GM23338 (cell line): ENCODE results near the gene ERFE. TPM values are rescaled to one million over a fixed set of nuclear protein-coding genes. Genes with fewer than 3 reads are reported as not detected.

ENCODE experiments used
- ATAC-seq: fragments of 200-7000 bp; cut with Tn5 transposase; 3 replicates; pipeline ENCODE4 v1.9.1; 2020
- DNase-seq: peaks from one replicate; pipeline ENCODE4 v3.0.0-alpha.2; 2015; ENCODE audit warnings: low spot score
- H2AFZ ChIP-seq: fragments of 200-600 bp; sonication (generic); 2 replicates; pipeline ENCODE4 v1.8.0; 2016; ENCODE audit warnings: antibody characterized with exemption, mild to moderate bottlenecking, moderate library complexity
- H3F3A ChIP-seq: fragments of 200-600 bp; sonication (generic); replicated peaks from 2 replicates; pipeline ENCODE4 v1.8.0; 2017; ENCODE audit warnings: antibody characterized with exemption, mixed run types, low read depth
- H3K27ac ChIP-seq: fragments of 200-600 bp; sonication (generic); 2 replicates; pipeline ENCODE4 v1.6.1; 2016; ENCODE audit warnings: low read depth
- H3K27me3 ChIP-seq: fragments of 200-600 bp; sonication (generic); 2 replicates; pipeline ENCODE4 v1.8.0; 2016; ENCODE audit warnings: mild to moderate bottlenecking, mixed run types, moderate library complexity; ENCODE audit not compliant: insufficient read depth
- H3K36me3 ChIP-seq: fragments of 200-600 bp; sonication (generic); 2 replicates; pipeline ENCODE4 v1.8.0; 2016; ENCODE audit warnings: mild to moderate bottlenecking; ENCODE audit not compliant: insufficient read depth
- H3K4me1 ChIP-seq: fragments of 200-600 bp; sonication (generic); 2 replicates; pipeline ENCODE4 v1.8.0; 2016; ENCODE audit warnings: mild to moderate bottlenecking, moderate library complexity; ENCODE audit not compliant: insufficient read depth
- H3K4me2 ChIP-seq: fragments of 200-600 bp; sonication (generic); 2 replicates; pipeline ENCODE4 v1.7.1; 2017; ENCODE audit warnings: mixed run types
- H3K4me3 ChIP-seq: fragments of 200-600 bp; sonication (generic); 2 replicates; pipeline ENCODE4 v1.6.1; 2016; ENCODE audit warnings: mixed run types
- H3K79me2 ChIP-seq: fragments of 200-600 bp; sonication (generic); replicated peaks from 2 replicates; pipeline ENCODE4 v1.8.0; 2017; ENCODE audit warnings: mild to moderate bottlenecking; ENCODE audit not compliant: insufficient read depth
- H3K9me2 ChIP-seq: fragments of 200-600 bp; sonication (generic); 2 replicates; pipeline ENCODE4 v1.8.0; 2017; ENCODE audit not compliant: insufficient read depth
- H4K20me1 ChIP-seq: fragments of 200-600 bp; sonication (generic); replicated peaks from 2 replicates; pipeline ENCODE4 v1.8.0; 2017; ENCODE audit warnings: mild to moderate bottlenecking; ENCODE audit not compliant: insufficient read depth
- H3K27ac Mint-ChIP-seq: 2 replicates; pipeline ENCODE4 v1.8.0; 2020; ENCODE audit warnings: inconsistent platforms, mild to moderate bottlenecking, moderate library complexity, mixed read lengths
- H3K27me3 Mint-ChIP-seq: 3 replicates; pipeline ENCODE4 v1.8.0; 2022; ENCODE audit warnings: low read depth, mild to moderate bottlenecking, moderate library complexity, mixed read lengths, inconsistent platforms; ENCODE audit not compliant: insufficient read depth, poor library complexity
- H3K36me3 Mint-ChIP-seq: 3 replicates; pipeline ENCODE4 v1.8.0; 2021; ENCODE audit warnings: low read depth, mild to moderate bottlenecking, inconsistent platforms, moderate library complexity, mixed read lengths
- H3K4me1 Mint-ChIP-seq: 3 replicates; pipeline ENCODE4 v1.8.0; 2020; ENCODE audit warnings: mild to moderate bottlenecking, inconsistent platforms, mixed read lengths
- H3K4me3 Mint-ChIP-seq: 3 replicates; pipeline ENCODE4 v1.8.0; 2021; ENCODE audit warnings: moderate library complexity, mild to moderate bottlenecking, inconsistent platforms, mixed read lengths
- H3K9me3 Mint-ChIP-seq: 3 replicates; pipeline ENCODE4 v1.8.0; 2020; ENCODE audit warnings: moderate library complexity, mild to moderate bottlenecking, inconsistent platforms, mixed read lengths
- CREB1 ChIP-seq: fragments of 250-450 bp; sonication (Bioruptor Pico); IDR thresholded peaks from 2 replicates; pipeline ENCODE4 v1.5.0; 2020; ENCODE audit warnings: low read depth, mild to moderate bottlenecking, moderate library complexity
- EZH2phosphoT487 ChIP-seq: fragments of 200-600 bp; sonication (generic); IDR thresholded peaks from one replicate; pipeline ENCODE4 v1.8.1; 2018; ENCODE audit warnings: antibody characterized with exemption; ENCODE audit not compliant: unreplicated experiment
- REST ChIP-seq: IDR thresholded peaks from one replicate; pipeline ENCODE4 v1.6.1; 2018; ENCODE audit warnings: antibody characterized with exemption; ENCODE audit not compliant: unreplicated experiment
- ZNF114 ChIP-seq: fragments of 250-450 bp; sonication (Bioruptor Pico); IDR thresholded peaks from 2 replicates; pipeline ENCODE4 v1.5.0; 2020; ENCODE audit warnings: mild to moderate bottlenecking, moderate library complexity
- ZNF331 ChIP-seq: fragments of 250-450 bp; sonication (Bioruptor Pico); IDR thresholded peaks from 2 replicates; pipeline ENCODE4 v1.5.0; 2020; ENCODE audit warnings: low read depth, mild to moderate bottlenecking, moderate library complexity
- polyA plus RNA-seq: library from polyadenylated mRNA; unstranded; fragments of >200 nt; fragmentation: Nextera tagmentation; extraction: Ambion mirVana; gene quantifications from 2 replicates; pipeline ENCODE4 v1.2.1, GENCODE V29; 2016
- total RNA-seq: library from RNA; depleted of rRNA; stranded (reverse); fragments of >200 nt; shearing (Covaris generic); gene quantifications from 2 replicates; pipeline ENCODE4 v1.2.3, GENCODE V29; 2014
- TF ChIP-seq, protein P1 (sequence below): IDR thresholded peaks from 2 replicates; pipeline ENCODE4 v1.6.1; 2016; ENCODE audit warnings: antibody characterized with exemption
- TF ChIP-seq, protein P2 (sequence below): fragments of 250-450 bp; sonication (Bioruptor Pico); IDR thresholded peaks from 2 replicates; pipeline ENCODE4 v1.5.0; 2020; ENCODE audit warnings: mild to moderate bottlenecking, moderate library complexity

The ERFE gene
- total and polyA plus RNA-seq, 2 experiments from 2014 or later = 1.0 to 3.3 TPM

- Mint-ChIP-seq H3K27ac (no peak overlapping the region), H3K4me3 (no peak overlapping the region), H3K36me3 (peaks cover 83% of the 10 kb centered on the region), H3K9me3 (no peaks in the 10 kb centered on the region), H3K27me3 (no peaks in the 10 kb centered on the region), H3K4me1 (no peaks in the 10 kb centered on the region)
- no peaks in the 10 kb centered on the region for H3K4me1 ChIP-seq
- no peaks in the 10 kb centered on the region for H3K27me3 ChIP-seq
- H3K4me3 ChIP-seq = no peak overlapping the region
- peaks cover 17% of the 10 kb centered on the region for H3K79me2 ChIP-seq
- no peak overlapping the region for H3K4me2 ChIP-seq
- TF ChIP-seq ZNF114 (CRISPR knock-in tag) (no peak), CREB1 (CRISPR knock-in tag) (no peak), ZNF331 (CRISPR knock-in tag) (no peak), REST (no peak), EZH2phosphoT487 (no peak)
- TF ChIP-seq, protein P1, sequence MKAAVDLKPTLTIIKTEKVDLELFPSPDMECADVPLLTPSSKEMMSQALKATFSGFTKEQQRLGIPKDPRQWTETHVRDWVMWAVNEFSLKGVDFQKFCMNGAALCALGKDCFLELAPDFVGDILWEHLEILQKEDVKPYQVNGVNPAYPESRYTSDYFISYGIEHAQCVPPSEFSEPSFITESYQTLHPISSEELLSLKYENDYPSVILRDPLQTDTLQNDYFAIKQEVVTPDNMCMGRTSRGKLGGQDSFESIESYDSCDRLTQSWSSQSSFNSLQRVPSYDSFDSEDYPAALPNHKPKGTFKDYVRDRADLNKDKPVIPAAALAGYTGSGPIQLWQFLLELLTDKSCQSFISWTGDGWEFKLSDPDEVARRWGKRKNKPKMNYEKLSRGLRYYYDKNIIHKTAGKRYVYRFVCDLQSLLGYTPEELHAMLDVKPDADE = no peak
- TF ChIP-seq, protein P2, sequence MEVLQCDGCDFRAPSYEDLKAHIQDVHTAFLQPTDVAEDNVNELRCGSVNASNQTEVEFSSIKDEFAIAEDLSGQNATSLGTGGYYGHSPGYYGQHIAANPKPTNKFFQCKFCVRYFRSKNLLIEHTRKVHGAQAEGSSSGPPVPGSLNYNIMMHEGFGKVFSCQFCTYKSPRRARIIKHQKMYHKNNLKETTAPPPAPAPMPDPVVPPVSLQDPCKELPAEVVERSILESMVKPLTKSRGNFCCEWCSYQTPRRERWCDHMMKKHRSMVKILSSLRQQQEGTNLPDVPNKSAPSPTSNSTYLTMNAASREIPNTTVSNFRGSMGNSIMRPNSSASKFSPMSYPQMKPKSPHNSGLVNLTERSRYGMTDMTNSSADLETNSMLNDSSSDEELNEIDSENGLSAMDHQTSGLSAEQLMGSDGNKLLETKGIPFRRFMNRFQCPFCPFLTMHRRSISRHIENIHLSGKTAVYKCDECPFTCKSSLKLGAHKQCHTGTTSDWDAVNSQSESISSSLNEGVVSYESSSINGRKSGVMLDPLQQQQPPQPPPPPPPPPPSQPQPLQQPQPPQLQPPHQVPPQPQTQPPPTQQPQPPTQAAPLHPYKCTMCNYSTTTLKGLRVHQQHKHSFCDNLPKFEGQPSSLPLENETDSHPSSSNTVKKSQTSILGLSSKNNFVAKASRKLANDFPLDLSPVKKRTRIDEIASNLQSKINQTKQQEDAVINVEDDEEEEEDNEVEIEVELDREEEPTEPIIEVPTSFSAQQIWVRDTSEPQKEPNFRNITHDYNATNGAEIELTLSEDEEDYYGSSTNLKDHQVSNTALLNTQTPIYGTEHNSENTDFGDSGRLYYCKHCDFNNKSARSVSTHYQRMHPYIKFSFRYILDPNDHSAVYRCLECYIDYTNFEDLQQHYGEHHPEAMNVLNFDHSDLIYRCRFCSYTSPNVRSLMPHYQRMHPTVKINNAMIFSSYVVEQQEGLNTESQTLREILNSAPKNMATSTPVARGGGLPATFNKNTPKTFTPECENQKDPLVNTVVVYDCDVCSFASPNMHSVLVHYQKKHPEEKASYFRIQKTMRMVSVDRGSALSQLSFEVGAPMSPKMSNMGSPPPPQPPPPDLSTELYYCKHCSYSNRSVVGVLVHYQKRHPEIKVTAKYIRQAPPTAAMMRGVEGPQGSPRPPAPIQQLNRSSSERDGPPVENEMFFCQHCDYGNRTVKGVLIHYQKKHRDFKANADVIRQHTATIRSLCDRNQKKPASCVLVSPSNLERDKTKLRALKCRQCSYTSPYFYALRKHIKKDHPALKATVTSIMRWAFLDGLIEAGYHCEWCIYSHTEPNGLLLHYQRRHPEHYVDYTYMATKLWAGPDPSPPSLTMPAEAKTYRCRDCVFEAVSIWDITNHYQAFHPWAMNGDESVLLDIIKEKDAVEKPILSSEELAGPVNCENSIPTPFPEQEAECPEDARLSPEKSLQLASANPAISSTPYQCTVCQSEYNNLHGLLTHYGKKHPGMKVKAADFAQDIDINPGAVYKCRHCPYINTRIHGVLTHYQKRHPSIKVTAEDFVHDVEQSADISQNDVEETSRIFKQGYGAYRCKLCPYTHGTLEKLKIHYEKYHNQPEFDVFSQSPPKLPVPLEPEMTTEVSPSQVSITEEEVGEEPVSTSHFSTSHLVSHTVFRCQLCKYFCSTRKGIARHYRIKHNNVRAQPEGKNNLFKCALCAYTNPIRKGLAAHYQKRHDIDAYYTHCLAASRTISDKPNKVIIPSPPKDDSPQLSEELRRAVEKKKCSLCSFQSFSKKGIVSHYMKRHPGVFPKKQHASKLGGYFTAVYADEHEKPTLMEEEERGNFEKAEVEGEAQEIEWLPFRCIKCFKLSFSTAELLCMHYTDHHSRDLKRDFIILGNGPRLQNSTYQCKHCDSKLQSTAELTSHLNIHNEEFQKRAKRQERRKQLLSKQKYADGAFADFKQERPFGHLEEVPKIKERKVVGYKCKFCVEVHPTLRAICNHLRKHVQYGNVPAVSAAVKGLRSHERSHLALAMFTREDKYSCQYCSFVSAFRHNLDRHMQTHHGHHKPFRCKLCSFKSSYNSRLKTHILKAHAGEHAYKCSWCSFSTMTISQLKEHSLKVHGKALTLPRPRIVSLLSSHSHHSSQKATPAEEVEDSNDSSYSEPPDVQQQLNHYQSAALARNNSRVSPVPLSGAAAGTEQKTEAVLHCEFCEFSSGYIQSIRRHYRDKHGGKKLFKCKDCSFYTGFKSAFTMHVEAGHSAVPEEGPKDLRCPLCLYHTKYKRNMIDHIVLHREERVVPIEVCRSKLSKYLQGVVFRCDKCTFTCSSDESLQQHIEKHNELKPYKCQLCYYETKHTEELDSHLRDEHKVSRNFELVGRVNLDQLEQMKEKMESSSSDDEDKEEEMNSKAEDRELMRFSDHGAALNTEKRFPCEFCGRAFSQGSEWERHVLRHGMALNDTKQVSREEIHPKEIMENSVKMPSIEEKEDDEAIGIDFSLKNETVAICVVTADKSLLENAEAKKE (CRISPR knock-in tag) = no peak
- no peaks in the 10 kb centered on the region for H3F3A ChIP-seq
- no peak for ATAC-seq
- H2AFZ ChIP-seq = no peak overlapping the region
- DNase-seq = no peak
- H3K27ac ChIP-seq = no peak overlapping the region
- peaks cover 24% of the 10 kb centered on the region for H3K36me3 ChIP-seq
- H4K20me1 ChIP-seq = peaks cover 14% of the 10 kb centered on the region
- no peaks in the 10 kb centered on the region for H3K9me2 ChIP-seq
These were observed 31.7 kb downstream of the ERFE start for GRCh38 chr2:238190445-238190844.
